Liver (tissue), 9 donors: ENCODE data around the gene DUOXA1. TPM values are rescaled to one million over a fixed set of nuclear protein-coding genes. Genes with fewer than 3 reads are reported as not detected.

ENCODE experiments used
- DNase-seq: peaks from one replicate; pipeline ENCODE4 v3.0.0-alpha.2; 2017; ENCODE audit warnings: low spot score
- H3K27ac ChIP-seq, 2 donors: one replicate each; pipeline ENCODE4 v1.7.0; 2013; ENCODE audit warnings: inconsistent platforms in 2 of 2, low read length in 2 of 2, control low read depth in 1 of 2, low read depth in 1 of 2, mild to moderate bottlenecking in 1 of 2
- H3K27me3 ChIP-seq, 4 donors: one replicate each; pipeline versions ENCODE4 v1.6.1 to v1.7.0; 2013; ENCODE audit warnings: low read length in 3 of 4, inconsistent platforms in 1 of 4, mild to moderate bottlenecking in 1 of 4, moderate library complexity in 1 of 4; ENCODE audit not compliant: control insufficient read depth in 4 of 4, insufficient read depth in 4 of 4
- H3K36me3 ChIP-seq, 4 donors: one replicate each; pipeline versions ENCODE4 v1.6.1 to v1.7.0; 2013; ENCODE audit warnings: low read length in 3 of 4, mild to moderate bottlenecking in 3 of 4, low read depth in 1 of 4, moderate library complexity in 1 of 4; ENCODE audit not compliant: control insufficient read depth in 4 of 4, insufficient read depth in 3 of 4
- H3K4me1 ChIP-seq, 4 donors: one replicate each; pipeline versions ENCODE4 v1.6.1 to v1.7.0; 2013; ENCODE audit warnings: low read length in 3 of 4, mild to moderate bottlenecking in 3 of 4, moderate library complexity in 1 of 4; ENCODE audit not compliant: control insufficient read depth in 4 of 4, insufficient read depth in 4 of 4
- H3K4me3 ChIP-seq, 3 donors: one replicate each; pipeline versions ENCODE4 v1.6.1 to v1.7.0; 2013; ENCODE audit warnings: low read length in 3 of 3, control low read depth in 1 of 3, low read depth in 1 of 3, mild to moderate bottlenecking in 1 of 3
- H3K9ac ChIP-seq, 2 donors: one replicate each; pipeline ENCODE4 v1.7.0; 2013; ENCODE audit warnings: low read length in 2 of 2, mild to moderate bottlenecking in 2 of 2, moderate library complexity in 2 of 2, control low read depth in 1 of 2, low read depth in 1 of 2
- H3K9me3 ChIP-seq, 4 donors: one replicate each; pipeline versions ENCODE4 v1.6.1 to v1.7.0; 2013; ENCODE audit warnings: low read length in 3 of 4; ENCODE audit not compliant: control insufficient read depth in 4 of 4
- EGR1 ChIP-seq, 2 donors: IDR thresholded peaks; 2 replicates each; pipeline ENCODE4 v1.6.1; 2016 to 2018; ENCODE audit warnings: antibody characterized with exemption in 2 of 2, low read depth in 2 of 2
- FOXA1 ChIP-seq: IDR thresholded peaks from 2 replicates; pipeline ENCODE4 v1.6.1; 2016; ENCODE audit warnings: antibody characterized with exemption
- FOXA2 ChIP-seq: IDR thresholded peaks from 2 replicates; pipeline ENCODE4 v1.6.1; 2016; ENCODE audit warnings: antibody characterized with exemption
- GABPA ChIP-seq, 2 donors: IDR thresholded peaks in 1 of 2; conservative IDR thresholded peaks in 1 of 2; 2 replicates each; pipeline ENCODE4 v1.6.1; 2016; ENCODE audit warnings: antibody characterized with exemption in 2 of 2, mild to moderate bottlenecking in 1 of 2, moderate library complexity in 1 of 2
- HNF4A ChIP-seq, 2 donors: conservative IDR thresholded peaks; 2 replicates each; pipeline ENCODE4 v1.6.1; 2016; ENCODE audit warnings: antibody characterized with exemption in 2 of 2, mild to moderate bottlenecking in 2 of 2
- HNF4G ChIP-seq: IDR thresholded peaks from 2 replicates; pipeline ENCODE4 v1.6.1; 2016; ENCODE audit warnings: antibody characterized with exemption
- JUND ChIP-seq, 2 donors: IDR thresholded peaks; 2 replicates each; pipeline ENCODE4 v1.6.1; 2016; ENCODE audit warnings: antibody characterized with exemption in 2 of 2
- NR2F2 ChIP-seq: IDR thresholded peaks from 2 replicates; pipeline ENCODE4 v1.6.1; 2016; ENCODE audit warnings: antibody characterized with exemption
- RAD21 ChIP-seq, 2 donors: IDR thresholded peaks; 2 replicates each; pipeline ENCODE4 v1.6.1; 2016; ENCODE audit warnings: antibody characterized with exemption in 2 of 2, mild to moderate bottlenecking in 2 of 2
- RXRA ChIP-seq, 2 donors: IDR thresholded peaks; 2 replicates each; pipeline ENCODE4 v1.6.1; 2017 to 2018; ENCODE audit warnings: antibody characterized with exemption in 2 of 2, mild to moderate bottlenecking in 1 of 2
- TAF1 ChIP-seq: conservative IDR thresholded peaks from 2 replicates; pipeline ENCODE4 v1.6.1; 2016; ENCODE audit warnings: antibody characterized with exemption, mild to moderate bottlenecking
- YY1 ChIP-seq: IDR thresholded peaks from 2 replicates; pipeline ENCODE4 v1.6.1; 2016; ENCODE audit warnings: antibody characterized with exemption, mild to moderate bottlenecking
- ZBTB33 ChIP-seq: IDR thresholded peaks from 2 replicates; pipeline ENCODE4 v1.6.1; 2016; ENCODE audit warnings: antibody characterized with exemption
- WGBS: extraction: QIAGEN DNeasy Blood & Tissue Kit; methylation state at CpG from one replicate; pipeline ENCODE4 v1.1.7; 2013; 5-methylcytosine and 5-hydroxymethylcytosine counted together
- polyA plus RNA-seq, 2 donors: library from polyadenylated mRNA; stranded (reverse) in 1 of 2; unstranded in 1 of 2; fragments of 200-250 nt in 1 of 2; fragments of >200 nt in 1 of 2; fragmentation: Nextera tagmentation in 1 of 2; extraction: Ambion mirVana in 1 of 2; gene quantifications; one replicate each; pipeline versions ENCODE4 v1.2.1 to v1.2.3, GENCODE V29; 2013 to 2015
- total RNA-seq, 2 donors: library from RNA; depleted of rRNA; stranded (reverse); fragments of >200 nt; gene quantifications; one replicate each; pipeline ENCODE4 v1.2.3, GENCODE V29; 2014
- TF ChIP-seq, protein P1 (sequence below): IDR thresholded peaks from 2 replicates; pipeline ENCODE4 v1.6.1; 2016; ENCODE audit warnings: antibody characterized with exemption, mild to moderate bottlenecking
- TF ChIP-seq, protein P2 (sequence below): fragments of 150-350 bp; IDR thresholded peaks from 2 replicates; pipeline ENCODE4 v1.5.1; 2017; ENCODE audit warnings: improper control_type of control experiment, low read depth, low read length; ENCODE audit not compliant: missing input control
- TF ChIP-seq, protein P3 (sequence below): IDR thresholded peaks from 2 replicates; pipeline ENCODE4 v1.6.1; 2016; ENCODE audit warnings: antibody characterized with exemption
- donor health status: healthy.
- donor health status: healthy.
- donor health status: healthy.
- donor health status: healthy.
- donor health status: healthy.

The DUOXA1 gene
- total and polyA plus RNA-seq, 4 donors = 0.02 TPM; not detected in 3

DNA sequence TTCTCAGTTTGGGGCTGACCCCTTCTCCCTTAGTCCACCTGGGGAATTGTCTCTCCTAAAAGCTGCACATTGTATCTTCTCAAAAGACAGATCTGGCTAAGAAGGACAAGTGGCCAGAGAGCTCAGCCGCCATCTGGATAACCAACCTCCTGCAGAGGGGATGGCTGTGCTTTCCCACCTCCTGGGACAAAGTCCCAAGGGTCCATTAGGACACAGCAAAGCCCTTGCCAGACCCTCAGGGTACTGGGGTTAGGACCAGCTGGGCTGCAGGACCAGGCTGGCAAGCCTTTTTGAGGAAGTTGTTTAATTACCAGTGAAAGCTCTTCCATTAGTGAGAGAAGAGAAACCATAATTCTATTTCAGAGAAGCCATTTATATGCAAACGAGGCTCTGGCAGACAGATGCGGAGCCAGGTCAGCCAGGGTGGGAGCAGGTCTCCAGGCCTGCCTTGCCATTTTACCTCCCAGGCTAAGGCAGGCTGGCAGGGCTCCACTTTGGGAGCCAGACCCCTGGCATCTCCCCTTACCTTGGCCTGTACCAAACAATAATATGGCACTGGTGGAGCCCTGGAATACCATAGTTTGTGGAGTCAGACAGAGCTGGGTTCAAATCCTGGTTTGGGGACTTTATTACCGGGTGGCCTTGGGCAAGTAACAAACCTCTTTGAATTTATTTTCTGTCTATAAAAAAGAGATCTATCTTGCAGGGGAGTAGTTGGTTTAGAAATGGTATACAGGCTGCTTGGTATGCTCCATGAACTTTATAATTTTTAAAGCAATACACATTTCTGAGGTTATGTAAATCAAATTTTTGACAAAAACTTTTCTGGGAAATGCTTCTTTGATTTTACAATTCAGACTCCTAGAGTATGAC lies 40.2 kb upstream of the DUOXA1 start:
- Histone ChIP-seq H3K27me3 (no peaks in the 10 kb centered on the region), H3K9ac (no peak overlapping the region), H3K4me3 (no peak overlapping the region), H3K27ac (no peak overlapping the region), H3K36me3 (peaks cover 2 to 15% (median 4%) of the 10 kb centered on the region in 4 donors), H3K9me3 (no peaks in the 10 kb centered on the region), H3K4me1 (peaks cover 0 to 3% (median 2%) of the 10 kb centered on the region in 4 donors)
- WGBS = 82% methylated on average over 4 of the region's 4 CpGs
- DNase-seq = no peak
- TF ChIP-seq HNF4G = no peak
- TF ChIP-seq RXRA (IDR thresholded peaks at IDR 0.05) = no peak
- TF ChIP-seq HNF4A (conservative IDR thresholded peaks at IDR 0.05) = no peak
- no peak for TF ChIP-seq FOXA2
- TF ChIP-seq, protein P1, sequence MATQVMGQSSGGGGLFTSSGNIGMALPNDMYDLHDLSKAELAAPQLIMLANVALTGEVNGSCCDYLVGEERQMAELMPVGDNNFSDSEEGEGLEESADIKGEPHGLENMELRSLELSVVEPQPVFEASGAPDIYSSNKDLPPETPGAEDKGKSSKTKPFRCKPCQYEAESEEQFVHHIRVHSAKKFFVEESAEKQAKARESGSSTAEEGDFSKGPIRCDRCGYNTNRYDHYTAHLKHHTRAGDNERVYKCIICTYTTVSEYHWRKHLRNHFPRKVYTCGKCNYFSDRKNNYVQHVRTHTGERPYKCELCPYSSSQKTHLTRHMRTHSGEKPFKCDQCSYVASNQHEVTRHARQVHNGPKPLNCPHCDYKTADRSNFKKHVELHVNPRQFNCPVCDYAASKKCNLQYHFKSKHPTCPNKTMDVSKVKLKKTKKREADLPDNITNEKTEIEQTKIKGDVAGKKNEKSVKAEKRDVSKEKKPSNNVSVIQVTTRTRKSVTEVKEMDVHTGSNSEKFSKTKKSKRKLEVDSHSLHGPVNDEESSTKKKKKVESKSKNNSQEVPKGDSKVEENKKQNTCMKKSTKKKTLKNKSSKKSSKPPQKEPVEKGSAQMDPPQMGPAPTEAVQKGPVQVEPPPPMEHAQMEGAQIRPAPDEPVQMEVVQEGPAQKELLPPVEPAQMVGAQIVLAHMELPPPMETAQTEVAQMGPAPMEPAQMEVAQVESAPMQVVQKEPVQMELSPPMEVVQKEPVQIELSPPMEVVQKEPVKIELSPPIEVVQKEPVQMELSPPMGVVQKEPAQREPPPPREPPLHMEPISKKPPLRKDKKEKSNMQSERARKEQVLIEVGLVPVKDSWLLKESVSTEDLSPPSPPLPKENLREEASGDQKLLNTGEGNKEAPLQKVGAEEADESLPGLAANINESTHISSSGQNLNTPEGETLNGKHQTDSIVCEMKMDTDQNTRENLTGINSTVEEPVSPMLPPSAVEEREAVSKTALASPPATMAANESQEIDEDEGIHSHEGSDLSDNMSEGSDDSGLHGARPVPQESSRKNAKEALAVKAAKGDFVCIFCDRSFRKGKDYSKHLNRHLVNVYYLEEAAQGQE = no peak
- TF ChIP-seq TAF1 = no peak
- TF ChIP-seq, protein P2, sequence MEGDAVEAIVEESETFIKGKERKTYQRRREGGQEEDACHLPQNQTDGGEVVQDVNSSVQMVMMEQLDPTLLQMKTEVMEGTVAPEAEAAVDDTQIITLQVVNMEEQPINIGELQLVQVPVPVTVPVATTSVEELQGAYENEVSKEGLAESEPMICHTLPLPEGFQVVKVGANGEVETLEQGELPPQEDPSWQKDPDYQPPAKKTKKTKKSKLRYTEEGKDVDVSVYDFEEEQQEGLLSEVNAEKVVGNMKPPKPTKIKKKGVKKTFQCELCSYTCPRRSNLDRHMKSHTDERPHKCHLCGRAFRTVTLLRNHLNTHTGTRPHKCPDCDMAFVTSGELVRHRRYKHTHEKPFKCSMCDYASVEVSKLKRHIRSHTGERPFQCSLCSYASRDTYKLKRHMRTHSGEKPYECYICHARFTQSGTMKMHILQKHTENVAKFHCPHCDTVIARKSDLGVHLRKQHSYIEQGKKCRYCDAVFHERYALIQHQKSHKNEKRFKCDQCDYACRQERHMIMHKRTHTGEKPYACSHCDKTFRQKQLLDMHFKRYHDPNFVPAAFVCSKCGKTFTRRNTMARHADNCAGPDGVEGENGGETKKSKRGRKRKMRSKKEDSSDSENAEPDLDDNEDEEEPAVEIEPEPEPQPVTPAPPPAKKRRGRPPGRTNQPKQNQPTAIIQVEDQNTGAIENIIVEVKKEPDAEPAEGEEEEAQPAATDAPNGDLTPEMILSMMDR = no peak
- no peak for TF ChIP-seq FOXA1
- TF ChIP-seq EGR1 (IDR thresholded peaks at IDR 0.05; ENCODE audit: low read depth in 2 of 2) = no peak
- no peak for TF ChIP-seq RAD21 (IDR thresholded peaks at IDR 0.05)
- no peak for TF ChIP-seq YY1
- TF ChIP-seq, protein P3, sequence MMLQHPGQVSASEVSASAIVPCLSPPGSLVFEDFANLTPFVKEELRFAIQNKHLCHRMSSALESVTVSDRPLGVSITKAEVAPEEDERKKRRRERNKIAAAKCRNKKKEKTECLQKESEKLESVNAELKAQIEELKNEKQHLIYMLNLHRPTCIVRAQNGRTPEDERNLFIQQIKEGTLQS = no peak
- no peak for TF ChIP-seq ZBTB33
- no peak for TF ChIP-seq GABPA (IDR thresholded peaks at IDR 0.05 in 1 of 2, conservative IDR thresholded peaks at IDR 0.05 in 1 of 2)
- no peak for TF ChIP-seq JUND (IDR thresholded peaks at IDR 0.05)
- no peak for TF ChIP-seq NR2F2
